Activated CD4-positive, alpha-beta memory T cell treated with anti-CD3 and anti-CD28 coated beads, Interleukin-2, amount 10 ng/mL, durations not matched to agents 7 days and 5 days (primary cell): ENCODE measurements around the gene KCNAB1. TPM values are rescaled to one million over a fixed set of nuclear protein-coding genes. Genes with fewer than 3 reads are reported as not detected.

ENCODE experiments used
- CTCF ChIA-PET: fragments of 350-600 bp; sonication (Branson Sonifier 250); formaldehyde crosslinking; loops from one replicate; lab custom pipeline; 2021; ENCODE audit warnings: antibody characterized with exemption, inconsistent platforms; lab: Charles Lee
- POLR2A ChIA-PET: fragments of 350-600 bp; sonication (Branson Sonifier 250); formaldehyde crosslinking; loops from one replicate; lab custom pipeline; 2021; ENCODE audit warnings: antibody characterized with exemption; lab: Charles Lee
- DNase-seq: peaks from one replicate; pipeline ENCODE4 v3.0.0-alpha.2; 2020
- H3K27ac Mint-ChIP-seq: one replicate; pipeline ENCODE4 v1.8.0; 2021; ENCODE audit warnings: mild to moderate bottlenecking, mixed read lengths
- H3K27me3 Mint-ChIP-seq: one replicate; pipeline ENCODE4 v1.8.0; 2021; ENCODE audit warnings: mixed read lengths
- H3K36me3 Mint-ChIP-seq: one replicate; pipeline ENCODE4 v1.8.0; 2021; ENCODE audit warnings: low read depth, mixed read lengths
- H3K4me1 Mint-ChIP-seq: one replicate; pipeline ENCODE4 v1.8.0; 2021; ENCODE audit warnings: mixed read lengths
- H3K4me3 Mint-ChIP-seq: one replicate; pipeline ENCODE4 v1.8.0; 2021; ENCODE audit warnings: mild to moderate bottlenecking, mixed read lengths
- H3K9me3 Mint-ChIP-seq: one replicate; pipeline ENCODE4 v1.8.0; 2021; ENCODE audit warnings: mixed read lengths
- total RNA-seq, 2 experiments: library from RNA; stranded (reverse); gene quantifications; one replicate each; pipeline ENCODE4 v1.2.3, GENCODE V29; 2021

KCNAB1 gene
- total RNA-seq, 2 experiments from 2014 or later, result not detected

DNA sequence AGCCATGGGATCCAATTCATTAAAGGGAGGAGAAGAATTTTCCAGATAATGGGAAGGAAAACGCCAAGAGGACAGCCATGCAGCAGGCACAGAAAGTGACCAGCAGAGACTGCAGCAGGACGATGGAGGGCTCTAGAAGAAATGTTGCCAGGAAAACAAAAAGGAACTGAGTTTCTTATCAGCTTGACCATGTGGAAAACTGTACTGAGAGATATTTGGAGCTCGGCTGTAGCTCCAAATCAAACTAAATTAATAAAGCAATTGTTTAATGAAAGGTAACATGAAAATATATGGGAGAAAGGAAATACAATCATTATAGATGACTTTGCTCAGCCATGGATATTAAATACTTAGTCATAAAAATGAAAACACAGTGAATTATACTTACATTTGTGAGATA lies 370.8 kb downstream of the KCNAB1 start:
- Mint-ChIP-seq H3K4me3 (no peak overlapping the region), H3K9me3 (no peaks in the 10 kb centered on the region), H3K27ac (no peak overlapping the region), H3K27me3 (no peaks in the 10 kb centered on the region), H3K4me1 (no peaks in the 10 kb centered on the region), H3K36me3 (no peaks in the 10 kb centered on the region)
- ChIA-PET CTCF (interaction anchor here (0.9 to 1.4 kb wide), 2 partner anchors 11 to 19 kb away, joined by 3 to 4 read pairs; no protein-coding TSS in a partner anchor), POLR2A (interaction anchor here (1.0 kb wide), 1 partner anchor 17 kb away, joined by 3 read pairs; no protein-coding TSS in a partner anchor)
- no peak for DNase-seq

DNA sequence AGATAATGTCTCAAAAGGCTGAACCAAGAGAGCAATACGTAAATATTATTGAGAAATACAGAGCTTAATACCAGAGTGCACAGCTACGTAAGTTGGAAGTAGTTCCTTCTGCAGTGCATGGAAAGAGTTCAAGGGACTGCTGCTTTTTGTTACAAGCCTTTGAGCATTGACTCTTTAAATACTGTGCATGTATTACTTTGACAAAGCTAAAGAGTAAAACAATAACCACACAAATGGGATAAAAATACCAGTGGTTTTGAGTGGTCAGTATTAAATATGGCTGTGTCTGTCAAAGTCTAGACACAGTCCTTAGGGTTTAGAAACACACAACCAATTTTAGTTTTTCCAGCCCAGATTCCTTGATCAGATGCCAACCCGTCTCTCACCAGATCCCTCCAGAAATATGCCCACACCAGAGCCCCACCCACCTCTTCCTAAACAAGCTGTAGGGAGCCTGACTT lies 372.5 kb downstream of the KCNAB1 start:
- DNase-seq, result no peak
- CTCF ChIA-PET, result interaction anchor here (1.4 to 2.0 kb wide), 3 partner anchors 15 to 17 kb away, joined by 4 to 6 read pairs (median 5); no protein-coding TSS in a partner anchor
- Mint-ChIP-seq H3K4me3 (no peak overlapping the region), H3K4me1 (no peaks in the 10 kb centered on the region), H3K27me3 (no peaks in the 10 kb centered on the region), H3K27ac (no peak overlapping the region), H3K36me3 (no peaks in the 10 kb centered on the region), H3K9me3 (peaks cover 2% of the 10 kb centered on the region)
- POLR2A ChIA-PET, result interaction anchor here (0.8 to 1.0 kb wide), 2 partner anchors 8 to 9 kb away, joined by 3 read pairs; no protein-coding TSS in a partner anchor

DNA sequence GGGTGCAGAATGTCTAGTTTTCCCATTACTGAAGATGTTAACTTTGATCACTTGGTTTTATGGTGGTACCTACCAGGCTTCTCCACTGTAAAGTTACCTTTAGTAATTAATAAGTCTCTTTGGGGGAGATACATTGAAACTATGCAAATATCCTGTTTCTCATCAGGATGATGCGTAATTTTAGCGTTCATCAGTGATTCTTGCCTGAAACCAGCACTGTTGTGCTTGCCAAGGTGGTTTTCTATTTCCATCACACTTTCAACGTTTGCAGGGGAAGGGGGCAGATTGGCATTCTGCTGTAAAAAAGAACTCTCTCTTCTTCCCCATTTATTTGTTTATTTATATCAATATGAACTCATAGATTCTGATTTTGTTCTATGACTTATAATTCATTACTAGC lies 373.5 kb downstream of the KCNAB1 start:
- no peaks in the 10 kb centered on the region for H3K4me1 Mint-ChIP-seq
- ChIA-PET POLR2A (interaction anchor here (1.0 kb wide), 1 partner anchor 9 kb away, joined by 3 read pairs; no protein-coding TSS in a partner anchor), CTCF (no interaction called here)
- peaks cover 6% of the 10 kb centered on the region for H3K9me3 Mint-ChIP-seq
- no peaks in the 10 kb centered on the region for H3K36me3 Mint-ChIP-seq
- no peak overlapping the region for H3K27ac Mint-ChIP-seq
- no peak for DNase-seq
- H3K27me3 Mint-ChIP-seq, result peaks cover 3% of the 10 kb centered on the region
- no peak overlapping the region for H3K4me3 Mint-ChIP-seq

DNA sequence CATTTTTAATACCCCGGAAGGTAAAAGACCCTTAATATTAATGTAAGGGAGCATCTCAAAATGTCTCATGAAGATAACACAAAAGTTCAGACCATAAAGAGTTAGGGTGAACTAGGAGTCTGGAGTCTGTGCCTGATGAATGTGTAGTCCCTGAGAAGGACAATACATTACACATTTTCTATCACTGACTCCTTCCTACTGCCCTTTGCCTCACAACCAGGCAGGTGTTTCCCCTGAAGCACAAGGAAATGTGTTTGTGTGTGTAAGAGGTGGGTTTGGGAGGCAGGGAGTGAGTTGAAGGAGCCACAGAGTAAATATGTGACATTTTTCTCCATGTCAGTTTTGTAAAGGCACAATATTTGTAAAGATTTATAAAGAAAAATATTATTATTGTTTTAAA lies 375.4 kb downstream of the KCNAB1 start:
- DNase-seq, result no peak
- ChIA-PET CTCF (no interaction called here), POLR2A (no interaction called here)
- Mint-ChIP-seq H3K9me3 (peaks cover 6% of the 10 kb centered on the region), H3K4me1 (no peaks in the 10 kb centered on the region), H3K4me3 (no peak overlapping the region), H3K27ac (no peak overlapping the region), H3K27me3 (peaks cover 3% of the 10 kb centered on the region), H3K36me3 (no peaks in the 10 kb centered on the region)

DNA sequence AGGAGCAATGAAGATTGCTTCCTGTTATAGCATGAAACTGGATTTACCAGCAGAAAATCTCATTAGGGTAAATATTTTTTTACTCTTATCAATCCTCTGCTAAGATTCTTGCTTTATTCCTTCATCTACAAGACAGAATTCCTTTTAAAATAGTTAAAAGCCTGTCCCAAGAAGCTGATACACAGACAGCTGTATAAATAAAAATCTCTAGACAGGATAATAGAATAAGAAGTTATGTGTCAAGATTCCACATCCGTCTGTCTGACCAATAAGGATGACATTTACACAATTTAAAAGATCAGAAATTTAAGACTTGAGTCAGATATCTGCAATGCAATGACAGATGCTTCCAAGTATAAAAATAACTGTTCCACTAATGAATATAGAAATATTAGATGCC lies 376.9 kb downstream of the KCNAB1 start:
- ChIA-PET POLR2A (no interaction called here), CTCF (no interaction called here)
- H3K9me3 Mint-ChIP-seq, result peaks cover 6% of the 10 kb centered on the region
- no peak for DNase-seq
- no peaks in the 10 kb centered on the region for H3K4me1 Mint-ChIP-seq
- no peaks in the 10 kb centered on the region for H3K36me3 Mint-ChIP-seq
- peaks cover 3% of the 10 kb centered on the region for H3K27me3 Mint-ChIP-seq
- H3K4me3 Mint-ChIP-seq, result no peak overlapping the region
- H3K27ac Mint-ChIP-seq, result no peak overlapping the region

DNA sequence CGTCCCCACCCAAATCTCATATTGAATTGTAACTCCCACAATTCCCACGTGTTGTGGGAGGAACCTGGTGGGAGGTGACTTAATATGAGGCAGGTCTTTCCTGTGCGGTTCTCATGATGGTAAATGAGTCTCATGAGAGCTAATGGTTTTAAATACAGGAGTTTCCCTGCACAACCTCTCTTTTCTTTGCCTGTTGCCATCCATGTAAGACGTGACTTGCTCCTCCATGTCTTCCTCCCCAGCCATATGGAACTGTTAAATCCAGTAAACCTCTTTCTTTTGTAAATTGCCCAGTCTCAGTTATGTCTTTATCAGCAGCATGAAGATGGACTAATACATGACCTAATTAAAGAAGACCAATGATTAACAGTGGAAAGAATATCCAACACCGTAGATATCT lies 377.9 kb downstream of the KCNAB1 start:
- POLR2A ChIA-PET, result no interaction called here
- Mint-ChIP-seq H3K27ac (no peak overlapping the region), H3K36me3 (no peaks in the 10 kb centered on the region), H3K27me3 (peaks cover 7% of the 10 kb centered on the region), H3K9me3 (peaks cover 6% of the 10 kb centered on the region), H3K4me3 (no peak overlapping the region), H3K4me1 (no peaks in the 10 kb centered on the region)
- DNase-seq, result no peak
- CTCF ChIA-PET, result interaction anchor here (0.7 kb wide), 1 partner anchor 27 kb away, joined by 3 read pairs; no protein-coding TSS in a partner anchor

DNA sequence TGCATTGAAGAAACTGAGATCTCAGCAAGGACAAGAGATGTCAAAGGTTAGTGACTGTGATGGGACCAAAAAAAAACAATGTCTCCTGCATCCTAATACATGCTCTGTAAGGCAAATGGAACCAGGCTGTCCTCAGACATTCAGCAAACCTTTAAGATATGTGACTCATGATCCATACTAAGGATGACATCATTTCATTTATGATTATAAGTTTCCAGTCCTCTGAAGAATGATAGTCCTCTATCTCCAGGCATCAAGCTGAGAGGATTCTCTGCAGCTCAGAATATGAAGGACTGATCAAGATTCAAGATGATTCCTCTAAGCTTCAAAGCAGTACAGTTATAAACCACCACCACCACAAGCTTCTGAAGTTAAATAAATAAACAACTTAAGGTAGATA lies 386.9 kb downstream of the KCNAB1 start:
- Mint-ChIP-seq H3K4me1 (peaks cover 11% of the 10 kb centered on the region), H3K36me3 (no peaks in the 10 kb centered on the region), H3K27me3 (peaks cover 33% of the 10 kb centered on the region), H3K4me3 (no peak overlapping the region), H3K9me3 (no peaks in the 10 kb centered on the region), H3K27ac (no peak overlapping the region)
- CTCF ChIA-PET, result interaction anchor here (0.7 to 9.1 kb wide), 12 partner anchors 15 to 701 kb away, joined by 3 to 64 read pairs (median 6); partner anchors contain the start of gene C3orf33
- POLR2A ChIA-PET, result interaction anchor here (1.2 to 1.9 kb wide), 3 partner anchors 24 to 667 kb away, joined by 3 to 10 read pairs (median 3); partner anchors contain the start of gene SSR3
- DNase-seq, result no peak

DNA sequence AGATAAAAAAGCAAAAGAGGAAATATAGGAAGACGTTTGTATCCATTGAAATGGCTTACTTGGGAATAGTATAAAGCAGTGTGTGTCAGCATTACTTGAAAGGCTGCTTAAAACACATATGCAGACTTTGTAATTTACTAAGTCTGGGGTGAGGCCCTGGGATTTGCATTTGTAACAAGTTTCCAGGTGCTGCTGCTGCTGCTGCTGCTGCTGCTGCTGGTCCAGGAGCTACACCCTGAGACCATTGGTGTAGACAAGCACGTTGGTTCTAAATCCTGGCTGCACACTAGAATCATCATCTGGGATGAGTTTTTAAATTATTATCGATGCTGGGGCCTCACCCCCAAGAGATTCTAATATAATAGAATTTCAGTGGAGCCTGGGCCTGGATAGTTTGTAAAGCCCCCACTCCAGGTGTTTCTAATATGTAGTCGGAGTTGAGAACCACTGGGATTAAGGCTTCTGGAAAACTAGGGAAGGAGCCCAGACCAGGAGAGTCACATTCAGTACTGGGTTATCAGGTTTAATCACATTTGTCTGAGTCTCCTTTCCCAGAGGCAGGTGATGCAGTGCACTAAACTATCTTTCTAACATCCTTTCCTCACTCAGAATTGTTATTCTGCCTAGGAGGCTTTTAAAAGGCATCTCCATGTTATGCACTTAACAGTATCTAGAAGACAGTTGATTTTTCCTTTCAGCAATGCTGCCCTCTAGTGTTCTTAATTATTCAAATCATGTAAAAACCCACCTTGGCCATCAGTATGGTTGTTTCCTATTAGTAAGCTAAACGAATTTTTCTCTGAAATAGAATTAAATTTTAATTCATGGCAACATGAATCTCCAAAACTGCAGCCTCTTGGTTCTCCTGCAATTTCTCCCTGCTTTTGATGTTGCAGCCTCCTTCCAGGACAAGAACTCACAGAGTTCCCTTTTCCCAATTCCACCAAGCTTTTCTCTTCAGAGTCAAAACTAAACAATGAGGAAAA lies 389.1 kb downstream of the KCNAB1 start:
- Mint-ChIP-seq H3K9me3 (no peaks in the 10 kb centered on the region), H3K27me3 (peaks cover 22% of the 10 kb centered on the region), H3K36me3 (no peaks in the 10 kb centered on the region), H3K4me1 (peaks cover 18% of the 10 kb centered on the region), H3K27ac (no peak overlapping the region), H3K4me3 (no peak overlapping the region)
- no peak for DNase-seq
- POLR2A ChIA-PET, result interaction anchor here (1.0 to 2.1 kb wide), 5 partner anchors 15 to 665 kb away, joined by 3 to 11 read pairs (median 4); partner anchors contain the start of genes SSR3 and TIPARP
- CTCF ChIA-PET, result interaction anchor here (0.5 to 9.1 kb wide), 37 partner anchors 8 to 647 kb away, joined by 3 to 64 read pairs (median 4); no protein-coding TSS in a partner anchor

DNA sequence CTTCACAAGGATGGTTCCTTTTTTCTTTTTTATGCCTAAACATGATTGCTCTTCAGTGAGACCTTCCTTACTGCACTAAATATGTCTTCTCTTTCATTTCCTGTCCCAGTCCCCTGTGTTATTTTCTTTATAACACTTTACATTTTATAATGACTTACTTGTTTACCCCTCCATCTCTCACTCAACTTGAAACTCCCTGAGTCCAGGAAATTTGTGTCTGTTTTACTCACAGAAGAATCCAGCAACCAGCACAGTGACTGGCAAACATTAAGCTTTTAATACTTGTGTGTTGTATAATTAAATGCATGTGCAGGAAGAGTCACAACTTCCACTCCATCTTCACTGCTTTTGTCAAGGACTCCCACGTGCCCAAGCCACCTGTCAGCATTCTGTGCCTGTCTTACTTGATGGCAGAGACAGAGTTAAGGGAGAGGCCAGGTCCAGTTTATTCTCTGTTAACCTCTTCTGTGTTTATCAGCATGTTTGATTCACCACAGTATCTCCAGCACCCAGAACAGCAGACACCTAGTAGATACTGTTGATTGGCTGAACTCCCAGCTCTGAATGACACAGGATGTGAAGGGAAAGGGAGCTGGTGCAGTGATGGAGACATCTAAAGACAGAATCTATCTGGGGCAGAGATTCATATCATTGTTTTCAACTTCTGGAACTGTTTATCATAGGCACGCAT lies 391.8 kb downstream of the KCNAB1 start:
- no peak overlapping the region for H3K4me3 Mint-ChIP-seq
- H3K4me1 Mint-ChIP-seq, result peaks cover 18% of the 10 kb centered on the region
- peak; percentile 24 for DNase-seq
- no peaks in the 10 kb centered on the region for H3K9me3 Mint-ChIP-seq
- H3K36me3 Mint-ChIP-seq, result no peaks in the 10 kb centered on the region
- POLR2A ChIA-PET, result interaction anchor here (1.2 to 3.6 kb wide), 3 partner anchors 8 to 28 kb away, joined by 3 to 17 read pairs (median 5); no protein-coding TSS in a partner anchor
- H3K27me3 Mint-ChIP-seq, result peaks cover 2% of the 10 kb centered on the region
- CTCF ChIA-PET, result interaction anchor here (0.7 to 9.1 kb wide), 10 partner anchors 9 to 625 kb away, joined by 3 to 64 read pairs (median 4); no protein-coding TSS in a partner anchor
- peak overlapping the region; percentile 26 for H3K27ac Mint-ChIP-seq

DNA sequence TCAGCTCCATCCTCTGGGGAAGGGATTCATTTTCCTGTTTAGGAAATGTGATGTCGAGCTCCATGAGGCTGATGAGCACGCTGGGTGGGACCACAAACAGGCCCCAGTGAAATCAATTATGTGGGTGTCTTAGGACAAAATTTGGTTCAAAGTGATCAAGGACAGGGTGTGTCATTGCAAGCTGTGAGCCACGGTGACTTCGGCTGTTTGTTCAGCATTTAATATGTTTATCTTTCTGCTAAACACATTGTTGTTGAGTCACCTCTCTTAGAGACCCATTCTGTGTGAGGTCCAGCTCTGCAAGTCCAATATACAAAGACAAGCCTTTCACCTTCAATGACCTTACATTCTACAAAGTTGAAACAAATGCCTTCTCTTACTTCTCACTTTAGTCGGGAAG lies 393.2 kb downstream of the KCNAB1 start:
- CTCF ChIA-PET, result interaction anchor here (1.1 to 9.1 kb wide), 3 partner anchors 63 to 624 kb away, joined by 3 to 64 read pairs (median 6); no protein-coding TSS in a partner anchor
- no peaks in the 10 kb centered on the region for H3K36me3 Mint-ChIP-seq
- H3K27ac Mint-ChIP-seq, result no peak overlapping the region

DNA sequence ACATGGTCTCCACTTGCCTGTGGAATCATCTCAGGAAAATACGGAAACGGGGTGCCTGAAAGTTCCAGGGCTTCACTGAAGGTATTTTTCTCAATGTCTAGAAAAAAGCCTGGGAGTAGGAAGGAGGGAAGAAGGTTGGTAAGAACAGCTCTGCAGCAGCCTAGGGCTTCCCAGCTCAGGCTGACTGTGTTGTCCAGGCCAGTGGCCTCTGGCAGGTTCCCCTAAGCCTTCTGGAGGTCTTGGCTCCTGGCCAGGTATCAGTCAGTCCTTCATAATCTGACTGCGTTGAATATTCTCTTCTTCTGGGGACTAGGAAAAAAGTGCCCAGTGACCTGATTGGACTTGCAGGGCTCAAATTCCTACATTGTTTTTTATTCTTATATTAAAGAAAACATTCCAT lies 395.9 kb downstream of the KCNAB1 start:
- DNase-seq, result no peak
- peaks cover 39% of the 10 kb centered on the region for H3K4me1 Mint-ChIP-seq
- ChIA-PET CTCF (interaction anchor here (0.9 to 1.6 kb wide), 2 partner anchors 9 to 26 kb away, joined by 3 read pairs; no protein-coding TSS in a partner anchor), POLR2A (interaction anchor here (2.1 kb wide), 1 partner anchor 33 kb away, joined by 8 read pairs; no protein-coding TSS in a partner anchor)
- no peak overlapping the region for H3K27ac Mint-ChIP-seq
- H3K36me3 Mint-ChIP-seq, result no peaks in the 10 kb centered on the region
- no peak overlapping the region for H3K4me3 Mint-ChIP-seq
- H3K9me3 Mint-ChIP-seq, result no peaks in the 10 kb centered on the region
- peaks cover 8% of the 10 kb centered on the region for H3K27me3 Mint-ChIP-seq

More for the DNA sequence above, 393.2 kb downstream of the KCNAB1 start:
- Mint-ChIP-seq H3K4me3 (no peak overlapping the region), H3K9me3 (no peaks in the 10 kb centered on the region), H3K27me3 (peaks cover 3% of the 10 kb centered on the region), H3K4me1 (peaks cover 18% of the 10 kb centered on the region)
- POLR2A ChIA-PET, result interaction anchor here (3.6 kb wide), 1 partner anchor 30 kb away, joined by 17 read pairs; no protein-coding TSS in a partner anchor
- DNase-seq, result no peak

DNA sequence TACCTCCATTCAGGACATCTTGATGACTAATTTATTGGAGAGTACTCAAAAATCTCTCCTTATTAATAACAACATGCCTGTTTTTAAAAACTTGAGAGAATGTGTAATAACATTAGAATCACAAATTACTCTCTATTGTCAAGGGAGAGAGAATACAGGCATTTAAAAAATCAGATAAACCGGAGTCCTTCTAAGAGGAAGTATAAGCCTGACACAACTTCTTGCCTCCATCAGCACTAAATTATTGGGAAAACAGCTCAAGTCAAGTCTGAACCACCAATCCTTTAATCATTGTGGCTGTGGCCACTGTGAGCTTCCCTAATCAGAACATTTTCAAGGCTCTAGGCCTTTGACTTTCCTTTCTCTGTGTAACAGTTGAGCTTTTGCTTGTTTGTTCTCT lies 396.6 kb downstream of the KCNAB1 start:
- Mint-ChIP-seq H3K9me3 (no peaks in the 10 kb centered on the region), H3K36me3 (no peaks in the 10 kb centered on the region), H3K27ac (no peak overlapping the region), H3K27me3 (peaks cover 8% of the 10 kb centered on the region), H3K4me1 (peaks cover 34% of the 10 kb centered on the region), H3K4me3 (no peak overlapping the region)
- ChIA-PET POLR2A (interaction anchor here (1.0 to 2.1 kb wide), 3 partner anchors 33 to 572 kb away, joined by 3 to 8 read pairs (median 5); no protein-coding TSS in a partner anchor), CTCF (interaction anchor here (0.9 to 1.6 kb wide), 2 partner anchors 9 to 26 kb away, joined by 3 read pairs; no protein-coding TSS in a partner anchor)
- no peak for DNase-seq
